HuH-7 (cell line): ENCODE measurements around the gene DLX3.

Experiments used
- DNase-seq: peaks from one replicate; pipeline ENCODE4 v3.0.0; 2011; ENCODE audit warnings: low spot score

DLX3 gene

GRCh38 chr17:49957350-49957749 lies 37.7 kb downstream of the DLX3 start:
- DNase-seq, result no peak

DNA sequence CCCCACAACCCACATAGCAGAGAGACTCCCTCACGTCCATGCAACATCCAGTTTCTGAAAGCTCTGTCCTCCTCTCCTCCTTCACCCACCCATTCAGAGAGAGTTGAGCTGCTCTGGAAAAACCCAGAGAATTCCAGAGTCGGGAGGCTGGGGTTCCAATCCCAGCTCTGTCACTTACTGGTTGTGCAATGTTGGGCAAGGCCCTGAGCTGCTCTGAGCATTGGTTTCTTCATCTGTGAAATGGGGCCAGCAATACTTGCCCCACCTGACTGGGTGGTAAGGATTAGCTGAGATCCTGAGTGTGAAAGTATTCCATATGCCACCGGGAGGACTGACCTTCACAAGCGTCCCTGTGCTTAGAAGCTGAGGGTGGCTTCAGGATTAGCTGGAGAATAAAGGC lies 38.2 kb downstream of the DLX3 start:
- no peak for DNase-seq

- no peak for DNase-seq
Observed at GRCh38 chr17:49955157-49955556, 39.9 kb downstream of the DLX3 start.

DNA sequence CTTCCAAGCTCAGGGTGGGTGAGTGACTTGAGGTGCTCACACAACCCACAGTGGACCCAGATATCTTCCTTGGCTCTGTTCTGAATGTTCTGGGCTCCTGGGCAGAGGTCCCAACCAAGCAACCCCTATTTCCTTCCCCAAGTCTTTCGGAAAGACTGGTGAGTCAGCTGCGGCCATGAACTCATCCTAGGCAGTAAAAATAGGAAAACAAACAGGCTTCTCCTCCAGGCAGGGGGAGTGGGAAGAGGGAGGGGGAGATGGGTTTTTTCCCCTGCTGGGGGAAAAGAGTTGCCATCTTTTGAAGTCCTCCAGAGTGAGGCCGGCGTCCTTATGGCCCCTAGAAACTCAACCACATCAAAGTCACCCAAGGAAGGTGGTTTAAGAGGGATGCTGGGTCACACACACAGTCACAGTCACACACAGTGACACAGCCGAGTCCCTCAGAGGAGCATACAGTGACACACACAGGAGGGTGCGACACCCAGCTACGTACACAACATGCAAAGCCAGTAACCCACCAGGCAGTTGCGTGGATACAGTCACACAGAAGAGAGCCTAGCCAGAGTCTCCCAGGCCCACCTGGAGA lies 42.0 kb downstream of the DLX3 start:
- no peak for DNase-seq

GRCh38 chr17:49952209-49952911 lies 42.7 kb downstream of the DLX3 start:
- peak; percentile 95 for DNase-seq

DNA sequence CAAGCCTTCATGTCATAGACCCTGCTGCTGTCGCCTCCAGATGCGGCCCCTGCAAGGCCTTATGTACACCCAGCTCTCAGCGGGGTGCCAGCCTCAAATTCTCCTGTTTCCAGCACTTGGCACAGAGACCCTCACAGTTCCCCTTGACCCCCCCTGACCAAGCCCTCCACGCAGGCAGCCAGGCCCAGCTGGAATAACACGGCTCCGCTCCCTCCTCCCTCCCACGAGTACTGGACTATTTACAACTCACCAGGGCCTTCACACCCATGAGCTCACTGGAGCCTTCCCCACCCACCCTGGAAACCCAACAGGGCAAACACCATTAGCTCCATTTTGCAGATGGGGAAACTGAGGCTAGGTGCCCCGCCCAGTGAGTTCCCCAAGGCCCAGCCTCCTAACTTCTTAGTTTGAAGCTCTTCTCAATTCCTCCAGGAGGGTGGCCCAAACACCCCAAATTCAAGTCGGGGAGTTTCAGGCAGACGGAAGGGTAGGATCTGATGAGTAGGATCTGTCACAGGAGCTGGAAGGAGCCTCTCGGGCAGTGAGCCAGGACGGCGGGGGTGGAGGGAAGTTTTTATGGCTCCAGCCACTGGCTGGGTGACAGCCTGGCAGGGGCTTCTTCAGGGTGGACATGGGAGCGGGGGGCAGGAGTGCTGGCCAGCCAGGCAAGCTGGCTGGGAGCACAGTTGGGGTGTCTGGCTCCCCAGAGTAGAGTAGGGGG lies 43.5 kb downstream of the DLX3 start:
- no peak for DNase-seq

- no peak for DNase-seq
Observed at GRCh38 chr17:49949634-49950033, 45.4 kb downstream of the DLX3 start.

DNA sequence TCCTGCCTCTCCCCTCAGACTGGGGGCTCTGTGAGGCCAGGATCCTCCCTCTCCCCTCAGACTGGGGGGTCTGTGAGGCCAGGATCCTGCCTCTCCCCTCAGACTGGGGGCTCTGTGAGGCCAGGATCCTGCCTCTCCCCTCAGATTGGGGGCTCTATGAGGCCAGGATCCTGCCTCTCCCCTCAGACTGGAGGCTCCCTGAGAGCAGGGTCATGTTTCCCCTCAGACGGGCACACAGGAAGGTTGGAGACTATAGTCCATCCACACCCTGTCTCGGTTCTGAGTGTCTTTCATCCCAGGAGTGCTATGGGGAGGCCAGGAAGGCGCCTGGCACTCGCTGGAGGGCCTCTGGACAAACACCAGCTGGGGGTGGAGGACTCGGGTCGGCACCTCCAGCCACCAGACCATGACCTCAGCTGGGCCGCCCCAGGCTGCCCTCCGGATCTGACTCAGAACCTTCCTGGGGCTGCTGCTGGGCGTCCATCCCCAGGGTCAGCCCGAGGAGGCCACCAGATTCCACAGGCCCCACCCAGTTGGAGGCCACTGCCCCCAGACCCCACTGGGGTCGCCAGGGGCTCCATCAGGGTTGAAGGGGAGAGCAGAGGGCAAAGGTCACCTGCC lies 48.0 kb downstream of the DLX3 start:
- no peak for DNase-seq

GRCh38 chr17:49946208-49946607 lies 48.8 kb downstream of the DLX3 start:
- no peak for DNase-seq

DNA sequence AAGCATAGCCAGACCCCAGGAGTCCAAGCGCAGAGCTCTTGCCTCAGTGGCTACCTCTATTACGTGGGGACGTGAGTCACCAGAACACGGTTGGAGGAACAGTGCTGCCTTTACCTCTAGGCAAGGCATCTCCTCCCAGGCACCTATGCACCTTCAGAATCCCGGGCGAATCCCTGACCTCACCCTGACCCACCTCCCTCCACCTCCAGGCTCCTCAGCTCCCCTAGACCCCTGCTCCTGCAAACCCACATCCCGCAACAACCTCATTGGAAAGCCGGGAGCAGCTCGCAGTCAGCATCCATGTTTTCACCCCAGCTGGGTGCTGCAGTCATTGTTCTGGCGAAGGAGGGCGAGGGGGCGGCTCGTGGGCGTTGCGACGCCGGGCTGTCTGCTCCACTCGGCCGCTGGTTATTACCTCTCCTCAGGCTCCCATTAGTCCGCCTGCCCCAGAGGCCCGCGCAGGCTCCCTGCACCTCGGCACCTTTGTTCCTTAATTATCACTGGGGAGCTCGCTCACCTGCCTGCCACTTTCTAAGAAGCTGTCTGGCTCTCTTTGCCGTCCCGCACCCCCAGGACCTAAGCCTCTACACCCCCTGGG lies 50.7 kb downstream of the DLX3 start:
- no peak for DNase-seq

DNA sequence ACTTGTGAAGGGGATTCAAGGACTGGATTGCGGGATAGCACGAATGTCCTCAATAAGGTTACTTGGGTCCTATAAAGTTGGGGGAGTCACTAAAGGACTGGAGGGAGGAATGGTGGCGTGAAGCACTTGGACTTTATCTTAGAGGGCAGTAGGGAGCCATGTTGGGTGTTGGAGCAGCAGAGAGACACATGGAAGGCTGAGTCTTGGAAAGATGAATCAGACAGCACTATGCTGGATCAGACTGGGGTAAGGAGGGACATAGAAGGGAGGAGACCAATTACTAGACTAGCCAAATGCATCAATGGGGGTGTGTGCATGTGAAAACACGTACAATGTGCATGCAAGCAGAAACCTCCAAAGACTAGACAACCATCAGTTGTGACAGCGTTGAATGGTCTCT lies 52.1 kb downstream of the DLX3 start:
- no peak for DNase-seq

GRCh38 chr17:49941427-49941826 lies 53.6 kb downstream of the DLX3 start:
- no peak for DNase-seq
